AG04450 (cell line): Measurements from ENCODE around the gene NHS. TPM values are rescaled to one million over a fixed set of nuclear protein-coding genes. Genes with fewer than 3 reads are reported as not detected.

Source experiments
- CTCF ChIA-PET: fragments of 300-600, 350-600 bp; formaldehyde crosslinking; extraction: SDS; loops from one replicate; lab custom pipeline; 2022; ENCODE audit warnings: antibody characterized with exemption, inconsistent platforms; lab: Charles Lee
- POLR2A ChIA-PET: fragments of 350-600 bp; formaldehyde crosslinking; extraction: SDS; loops from one replicate; lab custom pipeline; 2021; ENCODE audit warnings: antibody characterized with exemption, inconsistent platforms; lab: Yijun Ruan, JAX
- DNase-seq: peaks from one replicate; pipeline ENCODE4 v3.0.0-alpha.2; 2011; ENCODE audit warnings: low read depth, low spot score
- H3K27ac ChIP-seq: one replicate; pipeline ENCODE4 v1.5.1; 2012; ENCODE audit warnings: low read depth, low read length, control low read depth
- H3K27me3 ChIP-seq: one replicate; pipeline ENCODE4 v1.6.0; 2012; ENCODE audit warnings: low read length; ENCODE audit not compliant: control insufficient read depth, insufficient read depth
- H3K4me3 ChIP-seq: 2 replicates; pipeline ENCODE4 v1.5.1; 2011; ENCODE audit warnings: mild to moderate bottlenecking, low read depth, low read length, control low read depth
- H3K9me3 ChIP-seq: 2 replicates; pipeline ENCODE4 v1.5.1; 2012; ENCODE audit warnings: low read length; ENCODE audit not compliant: control insufficient read depth, insufficient read depth
- CTCF ChIP-seq: IDR thresholded peaks from 2 replicates; pipeline ENCODE4 v1.5.1; 2011; ENCODE audit warnings: low read depth, low read length, control low read depth, inconsistent platforms
- polyA plus RNA-seq: library from polyadenylated mRNA; depleted of rRNA; stranded (reverse); fragments of >200 nt; gene quantifications from 2 replicates; pipeline ENCODE4 v1.2.3, GENCODE V29; 2011

The NHS gene
- polyA plus RNA-seq, 1 experiment: 2.0 TPM

GRCh38 chrX:17617806-17618205, 242.8 kb downstream of the NHS start:
- Histone ChIP-seq H3K27me3 (no peaks in the 10 kb centered on the region), H3K4me3 (no peak overlapping the region), H3K9me3 (no peaks in the 10 kb centered on the region), H3K27ac (no peak overlapping the region)
- ChIA-PET POLR2A (no interaction called here), CTCF (no interaction called here)
- TF ChIP-seq CTCF: no peak
- DNase-seq: no peak

- H3K27me3 ChIP-seq: no peaks in the 10 kb centered on the region
- DNase-seq: no peak
- TF ChIP-seq CTCF: no peak
- H3K4me3 ChIP-seq: no peak overlapping the region
- ChIA-PET CTCF (no interaction called here), POLR2A (no interaction called here)
- no peak overlapping the region for H3K27ac ChIP-seq
- no peaks in the 10 kb centered on the region for H3K9me3 ChIP-seq
These were observed 246.7 kb downstream of the NHS start for GRCh38 chrX:17621566-17622270.

- no peak overlapping the region for H3K4me3 ChIP-seq
- no peak overlapping the region for H3K27ac ChIP-seq
- no peak for TF ChIP-seq CTCF
- POLR2A ChIA-PET: interaction anchor here (0.6 kb wide), 1 partner anchor 55 kb away, joined by 4 read pairs; no protein-coding TSS in a partner anchor
- DNase-seq: no peak
- no peaks in the 10 kb centered on the region for H3K9me3 ChIP-seq
- CTCF ChIA-PET: no interaction called here
- no peaks in the 10 kb centered on the region for H3K27me3 ChIP-seq
These were observed 247.3 kb downstream of the NHS start for GRCh38 chrX:17622331-17622730.

- ChIA-PET POLR2A (no interaction called here), CTCF (no interaction called here)
- TF ChIP-seq CTCF: no peak
- Histone ChIP-seq H3K4me3 (no peak overlapping the region), H3K27ac (no peak overlapping the region), H3K9me3 (no peaks in the 10 kb centered on the region), H3K27me3 (no peaks in the 10 kb centered on the region)
- no peak for DNase-seq
These were observed 248.8 kb downstream of the NHS start for GRCh38 chrX:17623750-17624149.

GRCh38 chrX:17627026-17627425, 252.0 kb downstream of the NHS start:
- CTCF ChIA-PET: no interaction called here
- H3K27ac ChIP-seq: no peak overlapping the region
- no peak for DNase-seq
- no peak for TF ChIP-seq CTCF
- H3K4me3 ChIP-seq: no peak overlapping the region
- POLR2A ChIA-PET: no interaction called here
- no peaks in the 10 kb centered on the region for H3K9me3 ChIP-seq
- no peaks in the 10 kb centered on the region for H3K27me3 ChIP-seq
